HG03469 (cell line): ENCODE measurements around the gene THEM5.

Experiments used
- ATAC-seq: cut with Tn5 transposase; IDR thresholded peaks from one replicate; pipeline ENCODE4 v1.9.1; 2021; ENCODE audit warnings: mild to moderate bottlenecking, moderate library complexity, moderate number of reproducible peaks; ENCODE audit not compliant: unreplicated experiment

The THEM5 gene

DNA sequence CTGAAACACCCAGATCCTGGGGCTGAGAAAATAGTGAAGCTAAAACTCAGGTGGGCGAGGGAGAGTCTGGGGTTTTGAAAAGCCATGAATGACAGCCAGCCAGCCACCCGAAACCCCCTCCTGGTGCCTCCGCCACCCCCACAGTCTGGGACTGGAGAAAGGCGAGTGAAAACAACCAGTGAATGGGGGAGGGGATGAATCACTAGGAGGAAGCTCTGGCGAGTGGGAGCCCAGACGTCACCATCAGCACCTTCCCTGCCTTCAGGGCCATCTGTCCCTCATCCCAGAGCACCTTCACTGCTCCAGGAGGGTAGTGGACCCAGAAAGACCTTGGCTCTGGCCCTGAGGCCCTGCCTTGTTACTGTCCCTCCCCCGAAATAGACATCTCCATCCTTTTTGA, 31.1 kb downstream of the THEM5 start:
- no peak for ATAC-seq

DNA sequence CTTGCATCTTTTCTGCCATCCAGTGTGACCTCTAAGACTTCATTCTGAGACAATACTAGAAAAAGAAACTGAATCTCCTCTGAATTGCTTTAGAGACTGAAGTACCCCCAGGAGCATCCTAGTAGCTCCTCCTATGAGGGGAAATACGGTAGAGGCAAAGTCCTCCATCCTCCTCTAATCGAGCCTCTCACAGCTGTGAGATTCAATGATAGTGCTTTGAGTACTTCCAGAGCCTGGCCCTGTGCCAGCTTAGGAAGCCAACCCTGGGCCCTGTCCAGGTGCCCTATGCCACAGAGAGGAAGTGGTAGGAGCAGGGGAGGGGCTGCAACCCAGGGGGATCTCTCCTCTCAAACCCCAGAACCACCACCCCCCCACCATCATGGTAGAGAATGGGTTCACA, 32.6 kb downstream of the THEM5 start:
- ATAC-seq: no peak

- ATAC-seq: no peak
Observed at GRCh38 chr1:151819976-151820623, 33.4 kb downstream of the THEM5 start.

- no peak for ATAC-seq
Observed at GRCh38 chr1:151819227-151819835, 34.2 kb downstream of the THEM5 start.

- no peak for ATAC-seq
Observed at GRCh38 chr1:151817353-151817730, 36.2 kb downstream of the THEM5 start.

GRCh38 chr1:151816548-151817352, 36.8 kb downstream of the THEM5 start:
- no peak for ATAC-seq

- ATAC-seq: no peak
Observed at GRCh38 chr1:151815716-151816327, 37.7 kb downstream of the THEM5 start.

DNA sequence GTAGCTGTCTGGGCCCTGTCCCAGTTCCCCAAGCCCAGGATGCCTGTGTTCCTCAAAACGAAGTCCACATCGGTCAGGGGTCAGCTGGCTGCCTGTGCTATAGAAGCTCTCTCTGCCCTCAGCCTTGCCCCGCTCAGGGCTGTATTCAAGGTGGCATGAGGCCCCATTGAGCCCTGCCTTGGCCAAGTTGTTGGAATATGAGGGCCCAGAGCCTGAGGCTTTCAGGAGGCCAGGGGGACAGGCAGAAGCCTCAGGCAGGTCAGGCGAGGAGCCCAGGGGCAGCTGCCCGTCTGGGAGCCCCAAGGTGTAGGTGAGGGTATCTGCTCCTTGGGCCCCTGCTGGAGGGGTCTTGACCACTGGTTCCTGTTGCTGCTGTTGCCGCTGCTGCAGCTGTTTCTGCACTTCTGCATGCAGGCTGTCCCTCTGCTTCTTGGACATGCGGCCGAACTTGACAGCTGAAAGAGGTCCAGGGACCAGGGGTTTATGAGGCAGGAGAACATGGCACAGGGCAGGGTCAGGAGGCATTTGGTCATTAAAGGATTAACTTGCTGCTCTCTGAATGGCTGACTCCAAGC, 38.5 kb downstream of the THEM5 start:
- no peak for ATAC-seq

- no peak for ATAC-seq
Observed at GRCh38 chr1:151814426-151814825, 39.1 kb downstream of the THEM5 start.

DNA sequence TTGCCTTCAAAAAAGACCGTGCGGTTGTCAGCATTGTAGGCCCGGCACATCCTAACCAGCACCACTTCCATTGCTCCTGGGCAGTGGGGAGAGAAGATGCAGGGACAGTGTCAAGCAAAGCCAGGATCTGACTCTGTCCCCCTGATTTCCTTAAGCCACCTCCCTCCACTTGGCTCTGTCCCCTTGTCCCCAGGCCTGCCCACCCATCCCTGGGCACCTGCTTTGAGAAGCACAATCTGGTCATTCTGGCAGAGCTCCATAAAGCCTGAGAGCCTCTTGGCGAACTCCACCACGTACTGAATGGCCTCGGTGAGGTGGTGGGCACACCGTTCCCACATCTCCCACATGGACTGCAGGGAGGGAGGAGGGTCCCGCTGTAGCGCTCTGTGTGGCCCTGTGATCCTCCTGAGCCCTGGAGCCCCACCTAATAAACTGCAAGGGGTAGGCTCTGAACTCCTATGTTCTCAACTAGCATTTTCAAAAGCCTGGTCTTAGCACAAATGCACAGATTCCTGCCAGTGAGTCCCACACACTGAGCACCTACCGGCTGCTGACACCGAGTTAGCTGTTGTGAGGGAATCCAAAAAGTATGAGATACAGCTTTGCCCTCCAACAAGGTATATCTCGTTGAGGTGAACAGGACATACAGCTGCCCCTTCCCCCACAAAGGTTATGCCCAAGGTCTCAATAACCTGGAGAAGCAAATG, 40.1 kb downstream of the THEM5 start:
- ATAC-seq: no peak

GRCh38 chr1:151811181-151811580, 42.3 kb downstream of the THEM5 start:
- no peak for ATAC-seq

- no peak for ATAC-seq
Observed at GRCh38 chr1:151809985-151810556, 43.4 kb downstream of the THEM5 start.

DNA sequence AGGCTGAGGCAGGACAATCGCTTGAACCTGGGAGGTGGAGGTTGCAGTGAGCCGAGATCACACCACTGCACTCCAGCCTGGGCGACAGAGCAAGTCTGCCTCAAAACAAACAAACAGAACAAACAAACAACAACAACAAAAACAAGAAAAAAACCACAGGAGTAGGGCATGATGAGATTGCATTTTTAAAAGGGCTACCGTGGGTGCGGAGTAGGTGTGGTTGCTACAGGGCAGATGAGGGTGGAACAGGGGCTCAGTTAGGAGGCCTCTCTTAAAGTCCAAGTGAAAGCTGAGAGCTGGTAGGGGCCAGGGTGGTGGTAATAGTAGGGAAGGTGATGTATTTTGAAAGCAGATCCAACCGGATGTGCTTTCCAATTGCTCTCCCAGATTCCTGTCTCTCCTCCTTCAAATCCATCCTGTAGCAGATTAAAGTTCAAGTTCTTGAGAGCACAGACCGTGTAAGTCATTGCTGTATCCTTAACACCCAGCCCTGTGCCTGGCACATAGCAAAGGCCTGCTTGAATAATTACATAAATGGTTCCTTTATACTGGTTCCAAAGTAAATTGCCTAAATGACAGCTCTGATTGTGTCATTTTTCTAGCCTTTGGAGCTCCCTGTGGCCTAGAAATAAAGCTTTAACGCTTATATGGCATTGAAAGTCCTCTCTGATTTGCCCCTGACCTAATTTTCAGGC, 44.1 kb downstream of the THEM5 start:
- no peak for ATAC-seq

GRCh38 chr1:151807766-151808165, 45.7 kb downstream of the THEM5 start:
- ATAC-seq: no peak

DNA sequence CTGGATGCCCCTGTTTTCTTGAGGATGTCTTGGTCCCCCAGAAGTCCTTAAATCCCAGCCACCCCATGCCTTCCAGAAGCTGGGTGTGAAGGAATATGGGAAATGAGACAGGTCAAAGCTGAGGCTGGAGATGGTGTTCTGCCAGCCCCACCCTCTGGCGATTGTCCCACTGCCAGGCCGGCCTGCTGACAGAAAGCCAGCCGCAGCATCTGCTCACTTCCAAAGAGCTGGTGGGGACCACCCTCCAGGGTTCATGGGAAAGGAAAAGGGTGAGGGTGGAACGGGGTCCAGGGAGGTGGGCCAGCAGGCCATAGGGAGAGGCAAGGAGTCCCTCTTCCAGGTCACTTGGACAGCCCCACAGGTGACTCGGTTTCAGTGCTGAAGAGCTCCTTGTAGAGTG, 46.4 kb downstream of the THEM5 start:
- no peak for ATAC-seq

- ATAC-seq: no peak
Observed at GRCh38 chr1:151806170-151806569, 47.3 kb downstream of the THEM5 start.

DNA sequence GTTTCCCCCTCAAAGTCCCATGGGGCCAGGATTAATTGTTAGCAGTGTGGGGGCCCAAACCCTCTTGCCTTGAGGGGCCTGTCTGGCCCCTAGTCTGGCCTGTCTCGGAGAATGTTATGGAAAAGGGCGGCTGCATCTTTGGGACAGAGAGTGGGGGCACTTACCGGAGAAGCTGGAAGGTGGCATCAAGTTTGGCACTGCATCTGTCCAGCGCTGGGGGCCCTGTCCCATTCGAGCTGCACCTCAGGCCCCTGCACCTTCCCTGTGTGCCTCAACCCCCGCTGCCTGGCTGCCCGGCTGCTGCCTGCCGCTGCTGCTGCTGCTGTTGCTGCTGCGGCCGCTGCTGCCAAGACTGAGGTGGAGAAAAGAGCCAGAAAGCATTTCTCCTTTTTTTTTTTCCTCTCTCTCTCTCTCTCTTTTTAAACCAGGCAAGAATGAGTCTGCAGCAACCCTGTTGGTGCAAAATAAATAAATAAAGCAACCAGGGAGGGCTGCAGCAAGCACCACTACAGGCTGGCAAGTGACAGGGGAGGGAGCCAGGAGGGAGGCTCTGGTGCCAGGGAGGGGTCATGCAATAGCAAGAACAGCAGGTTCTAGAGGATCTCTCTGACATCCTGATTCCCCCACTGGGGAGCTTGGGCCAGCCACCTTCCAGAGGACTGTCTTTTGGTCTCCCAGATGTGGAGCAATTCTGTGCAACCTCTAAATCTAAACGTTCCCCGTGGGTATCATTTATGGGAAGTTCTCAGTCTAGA, 48.3 kb downstream of the THEM5 start, which contains the start of gene LINGO4:
TSS of gene LINGO4 (minus strand) at position 354 of the 755 bp plus-strand sequence. CDS start 2,715 bp downstream, outside the sequence.
- ATAC-seq: no peak

DNA sequence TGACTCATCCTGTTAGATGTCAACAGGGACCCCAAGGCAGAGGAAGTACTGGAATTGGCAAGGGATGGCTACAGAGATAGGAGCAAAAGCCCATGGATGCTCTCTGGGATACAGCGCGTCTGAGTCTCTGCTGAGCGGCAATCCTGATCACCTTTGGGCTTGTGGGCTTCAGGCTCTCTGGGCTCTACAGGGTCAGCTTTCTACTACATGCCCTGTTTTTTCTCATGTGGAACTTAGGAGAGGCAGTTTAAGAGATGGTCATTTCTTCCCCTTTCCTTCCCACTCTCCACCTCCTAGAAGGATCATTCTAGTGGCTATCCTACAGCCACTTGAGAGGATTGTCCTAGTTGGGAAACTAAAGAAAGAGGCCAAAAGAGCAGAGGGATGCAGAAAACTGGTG, 49.6 kb downstream of the THEM5 start:
- no peak for ATAC-seq

GRCh38 chr1:151803164-151803563, 50.3 kb downstream of the THEM5 start:
- ATAC-seq: no peak
